HG03064 (cell line): Measurements from ENCODE around the gene CXorf65.

Source experiments
- ATAC-seq: cut with Tn5 transposase; IDR thresholded peaks from one replicate; pipeline ENCODE4 v1.9.1; 2021; ENCODE audit warnings: low read depth; ENCODE audit not compliant: unreplicated experiment

CXorf65 gene

DNA sequence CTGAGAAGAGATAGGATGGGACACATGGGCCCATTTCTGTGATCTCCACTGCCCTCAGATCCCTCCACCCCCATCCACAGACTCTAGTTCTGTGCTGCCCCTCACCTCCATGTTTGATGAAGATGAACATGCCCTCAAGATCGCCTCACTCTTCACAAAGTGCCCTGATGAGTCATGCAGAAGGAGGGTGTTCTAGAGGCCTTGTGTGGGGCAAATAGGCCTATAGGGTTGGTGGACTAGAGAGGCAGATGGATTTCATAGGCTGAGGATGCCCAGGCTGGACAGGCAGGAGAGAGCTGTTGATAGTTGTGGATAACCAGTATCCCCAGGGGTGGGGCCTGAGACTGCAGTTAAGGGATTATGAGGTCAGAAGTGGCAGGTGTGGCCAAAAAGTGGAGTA, at the start of gene CXorf65:
TSS of gene CXorf65 (minus strand) at position 314 of the 400 bp plus-strand sequence. CDS start at position 130, 184 bp downstream.
- ATAC-seq: no peak

DNA sequence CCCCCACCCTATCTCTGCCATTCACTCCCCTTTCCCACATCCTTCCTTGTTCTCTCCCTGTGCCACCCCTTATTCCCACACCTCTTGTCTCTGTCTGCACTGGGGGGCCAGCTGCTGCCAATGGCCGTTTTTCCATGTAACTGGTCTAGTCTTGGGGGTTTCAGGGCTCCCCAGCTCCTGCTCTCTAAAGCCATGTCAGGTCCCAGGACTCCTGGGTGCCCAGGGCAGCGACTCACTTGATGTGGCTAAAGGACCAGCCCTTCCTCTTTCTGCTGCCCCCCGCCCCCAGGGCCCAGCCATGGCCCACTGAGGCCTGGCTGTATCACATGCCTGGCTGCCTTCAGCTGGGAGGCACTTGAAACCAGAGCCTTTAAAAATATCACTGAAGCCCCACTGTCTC, 48.1 kb upstream of the CXorf65 start:
- no peak for ATAC-seq

DNA sequence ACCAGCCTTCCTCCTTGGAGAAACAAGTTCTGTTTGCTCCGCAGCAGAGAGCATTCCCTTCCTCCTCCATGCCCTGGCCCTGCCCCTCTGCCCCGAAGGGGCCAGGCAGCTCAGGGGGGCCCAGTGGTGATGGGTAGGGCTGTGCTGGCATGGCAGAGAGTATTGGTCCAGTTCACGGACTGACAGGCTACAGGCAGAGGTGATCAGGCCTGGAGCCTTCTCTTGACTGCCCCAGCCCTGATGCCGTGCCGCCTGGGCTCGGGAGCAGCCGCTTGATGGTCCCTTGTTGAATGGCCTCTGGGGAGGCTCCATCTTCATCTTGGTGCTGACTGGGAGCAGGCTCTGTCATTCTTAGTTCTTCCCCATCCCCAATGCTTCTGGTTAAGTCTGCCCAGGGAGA, 47.7 kb upstream of the CXorf65 start:
- ATAC-seq: no peak

DNA sequence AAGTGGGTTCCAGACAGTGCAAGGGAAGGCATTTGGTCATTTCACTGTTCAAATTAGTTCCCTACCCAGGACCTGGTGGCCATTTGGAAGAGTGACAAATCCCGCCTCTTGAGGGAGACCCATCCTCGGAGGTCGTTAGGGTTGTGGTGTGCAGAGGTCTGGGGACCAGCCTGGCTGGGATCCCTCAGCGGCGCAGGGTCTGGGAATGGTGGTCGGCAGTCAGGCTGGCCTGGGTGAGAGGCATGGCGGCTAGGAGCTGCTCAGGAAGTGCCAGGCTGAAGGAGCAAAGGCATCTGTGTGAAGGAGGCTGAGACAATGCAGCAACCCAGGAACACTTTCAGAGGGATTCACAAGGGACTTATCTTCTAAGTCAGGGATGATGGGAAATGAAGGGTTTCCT, 44.8 kb upstream of the CXorf65 start:
- no peak for ATAC-seq

DNA sequence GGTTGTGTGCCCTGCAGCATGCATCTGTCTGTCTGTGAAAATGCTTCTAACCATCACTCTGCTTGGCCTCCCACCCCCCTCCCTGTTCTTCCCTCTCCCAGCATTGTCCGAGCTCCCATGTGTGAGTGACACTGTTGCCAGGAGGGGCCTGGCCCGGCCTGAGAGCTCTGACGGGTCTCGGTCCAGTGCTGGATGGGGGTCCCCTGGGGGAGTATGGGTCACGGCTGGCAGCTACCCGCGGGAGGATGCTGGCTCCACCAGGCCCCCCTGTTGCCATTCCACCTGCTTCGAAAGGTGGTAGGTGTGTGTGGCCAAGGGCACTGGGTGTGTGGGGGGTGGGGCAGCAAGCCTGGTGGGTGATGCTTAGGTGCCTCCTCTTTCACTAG, 41.7 kb upstream of the CXorf65 start:
- ATAC-seq: no peak

DNA sequence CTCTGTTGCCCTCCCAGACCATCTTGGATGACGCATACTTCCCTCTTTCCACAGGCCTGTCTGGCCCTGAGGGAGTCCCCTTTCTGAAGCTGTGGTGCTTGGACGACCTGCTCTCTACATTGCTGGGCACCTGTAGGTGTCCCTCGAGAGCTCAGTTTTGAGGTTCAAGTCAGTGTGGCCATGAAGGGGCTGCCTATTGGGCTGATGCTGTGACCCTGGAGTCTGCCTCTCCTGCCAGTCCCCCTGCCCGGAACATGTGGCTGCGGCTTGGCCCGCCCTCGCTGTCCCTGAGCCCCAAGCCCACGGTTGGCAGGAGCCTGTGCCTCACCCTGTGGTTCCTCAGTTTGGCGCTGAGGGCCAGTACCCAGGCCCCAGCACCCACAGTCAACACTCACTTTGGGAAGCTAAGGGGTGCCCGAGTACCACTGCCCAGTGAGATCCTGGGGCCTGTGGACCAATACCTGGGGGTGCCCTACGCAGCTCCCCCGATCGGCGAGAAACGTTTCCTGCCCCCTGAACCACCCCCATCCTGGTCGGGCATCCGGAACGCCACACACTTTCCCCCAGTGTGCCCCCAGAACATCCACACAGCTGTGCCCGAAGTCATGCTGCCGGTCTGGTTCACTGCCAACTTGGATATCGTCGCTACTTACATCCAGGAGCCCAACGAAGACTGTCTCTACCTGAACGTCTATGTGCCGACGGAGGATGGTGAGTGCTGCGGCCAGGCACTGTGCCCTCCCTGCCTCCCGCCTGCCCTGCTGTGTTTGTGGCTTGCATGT, 41.1 kb upstream of the CXorf65 start:
- no peak for ATAC-seq

DNA sequence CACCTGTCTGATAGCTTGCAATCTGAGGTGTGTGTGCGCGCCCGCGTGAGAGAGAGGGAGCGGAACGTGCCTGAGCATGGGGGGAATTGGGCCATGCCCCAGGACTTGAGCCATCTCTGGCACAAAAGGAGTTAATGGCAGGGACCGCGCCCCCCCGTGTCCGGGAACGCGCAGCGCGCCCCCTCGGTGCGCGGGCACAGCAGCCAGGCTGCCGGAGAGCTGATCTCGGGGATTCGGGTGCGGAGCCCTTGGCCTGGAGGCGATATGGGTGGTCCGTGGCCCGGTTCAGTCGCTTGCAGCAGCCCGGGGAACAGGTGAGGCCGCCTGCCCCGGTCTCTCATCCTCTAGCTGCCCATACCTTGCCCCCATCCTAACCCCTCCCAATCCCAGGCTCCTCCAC, 38.1 kb upstream of the CXorf65 start, which contains the start of gene NLGN3:
TSS of gene NLGN3 (plus strand) at position 191 of the 400 bp plus-strand sequence. CDS start 2,909 bp downstream, outside the sequence.
- ATAC-seq: no peak

DNA sequence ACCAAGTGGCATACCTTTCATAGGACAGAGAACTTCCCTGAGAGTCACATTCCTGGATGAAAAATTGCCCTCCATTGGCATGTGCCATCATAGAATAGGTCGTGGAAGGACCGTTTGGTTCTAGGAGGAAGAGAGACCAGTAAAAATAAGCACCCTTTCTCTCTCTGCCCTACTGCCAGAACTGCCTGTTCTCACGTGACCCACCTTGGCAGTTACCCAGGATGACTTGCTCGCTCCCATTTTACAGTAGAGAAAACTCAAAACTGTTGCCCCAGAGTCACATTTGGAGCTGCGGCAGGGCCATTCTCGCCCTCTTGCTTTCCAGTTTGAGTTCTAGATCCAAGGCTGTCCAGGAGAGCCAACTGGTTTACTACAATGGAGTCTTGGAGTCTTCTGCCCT, 37.0 kb upstream of the CXorf65 start:
- ATAC-seq: no peak

DNA sequence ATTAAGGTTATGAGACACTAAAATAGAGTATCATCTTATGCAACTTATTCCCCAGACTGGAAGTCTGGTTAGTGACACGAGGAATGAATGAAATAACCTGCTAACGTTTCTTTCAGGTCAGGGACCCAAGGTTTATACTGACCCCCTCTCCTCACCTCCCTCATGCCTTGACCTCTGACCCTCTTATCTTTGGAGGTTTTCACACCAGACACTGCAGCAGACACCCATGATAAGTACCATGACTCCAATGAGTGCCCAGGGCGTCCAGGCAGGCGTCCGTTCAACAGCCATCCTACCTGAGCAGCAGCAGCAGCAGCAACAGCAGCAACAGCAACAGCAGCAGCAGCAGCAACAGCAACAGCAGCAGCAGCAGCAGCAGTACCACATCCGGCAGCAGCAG, 33.9 kb upstream of the CXorf65 start:
- no peak for ATAC-seq

DNA sequence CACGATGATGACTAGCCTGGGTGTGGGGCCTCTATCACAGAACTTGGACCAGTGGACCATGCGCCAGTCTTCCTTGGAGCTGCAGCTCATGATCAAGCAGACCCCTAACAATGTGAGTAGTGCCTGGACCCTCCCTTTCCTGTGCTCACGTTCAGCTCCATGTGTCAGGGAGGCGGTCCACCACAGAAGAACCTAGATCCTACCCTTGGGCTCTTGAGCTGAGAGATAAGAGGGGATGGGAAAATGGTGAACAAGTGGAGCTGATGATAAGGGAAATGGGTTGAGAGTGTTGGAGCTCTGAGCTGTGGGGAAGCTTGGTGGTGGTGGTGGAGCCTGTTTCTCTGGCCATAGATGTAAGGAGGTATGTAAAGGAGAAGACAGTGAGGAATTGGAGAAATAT, 25.0 kb upstream of the CXorf65 start:
- ATAC-seq: no peak

DNA sequence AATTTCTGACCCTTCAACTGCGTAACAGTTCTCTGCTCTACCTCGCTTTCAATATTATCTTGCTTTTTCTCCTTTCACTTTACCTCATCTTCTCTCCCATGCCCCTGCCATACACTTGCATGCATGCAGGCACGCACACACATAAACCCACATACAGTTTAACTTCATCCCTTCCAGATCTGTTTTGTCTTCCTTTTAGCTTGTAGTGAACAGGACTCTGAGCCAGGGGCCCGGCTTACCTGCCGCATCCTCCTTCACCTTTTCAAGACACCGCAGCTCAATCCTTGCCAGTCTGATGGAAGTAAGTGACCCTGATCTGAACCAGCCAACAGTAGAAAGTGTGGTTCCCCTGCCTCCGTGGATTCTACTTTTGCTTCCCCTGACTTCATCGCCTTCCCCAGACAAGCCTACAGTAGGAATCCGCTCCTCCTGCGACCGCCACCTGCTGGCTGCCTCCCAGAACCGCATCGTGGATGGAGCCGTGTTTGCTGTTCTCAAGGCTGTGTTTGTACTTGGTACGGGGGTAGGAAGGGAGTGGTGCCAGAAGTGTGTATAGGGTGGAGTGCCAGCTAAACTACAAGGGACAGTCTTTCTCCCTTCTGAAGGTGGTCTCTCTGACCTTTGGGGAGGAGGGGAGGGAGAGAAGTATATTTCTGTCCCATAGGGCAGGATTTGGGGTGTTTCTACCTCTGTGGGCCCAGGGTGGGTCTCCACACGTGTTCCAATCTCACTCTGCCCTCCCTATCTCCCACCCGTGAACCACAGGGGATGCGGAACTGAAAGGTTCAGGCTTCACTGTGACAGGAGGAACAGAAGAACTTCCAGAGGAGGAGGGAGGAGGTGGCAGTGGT, 22.6 kb upstream of the CXorf65 start:
- no peak for ATAC-seq

DNA sequence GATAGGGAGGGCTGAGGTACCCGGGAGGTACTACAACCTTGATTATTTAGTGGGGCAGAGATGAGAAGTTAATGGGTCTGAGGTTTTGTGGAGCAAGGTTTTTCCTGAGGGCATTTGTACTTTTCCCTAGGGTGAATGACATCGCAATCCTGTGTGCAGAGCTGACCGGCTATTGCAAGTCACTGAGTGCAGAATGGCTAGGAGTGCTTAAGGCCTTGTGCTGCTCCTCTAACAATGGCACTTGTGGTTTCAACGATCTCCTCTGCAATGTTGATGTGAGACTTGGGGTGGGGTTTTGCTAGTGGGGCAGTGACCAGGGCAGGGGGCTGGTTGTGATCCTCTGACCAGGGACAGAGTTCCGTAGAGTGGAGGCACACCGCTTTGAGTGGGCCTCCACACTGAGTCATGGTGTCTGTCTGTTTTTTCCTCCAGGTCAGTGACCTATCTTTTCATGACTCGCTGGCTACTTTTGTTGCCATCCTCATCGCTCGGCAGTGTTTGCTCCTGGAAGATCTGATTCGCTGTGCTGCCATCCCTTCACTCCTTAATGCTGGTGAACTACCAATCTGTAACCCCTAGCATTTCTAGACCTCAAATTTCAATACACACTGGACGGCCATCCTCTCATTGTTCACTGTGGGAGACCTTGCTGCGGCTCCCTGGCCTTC, 21.8 kb upstream of the CXorf65 start:
- ATAC-seq: no peak

DNA sequence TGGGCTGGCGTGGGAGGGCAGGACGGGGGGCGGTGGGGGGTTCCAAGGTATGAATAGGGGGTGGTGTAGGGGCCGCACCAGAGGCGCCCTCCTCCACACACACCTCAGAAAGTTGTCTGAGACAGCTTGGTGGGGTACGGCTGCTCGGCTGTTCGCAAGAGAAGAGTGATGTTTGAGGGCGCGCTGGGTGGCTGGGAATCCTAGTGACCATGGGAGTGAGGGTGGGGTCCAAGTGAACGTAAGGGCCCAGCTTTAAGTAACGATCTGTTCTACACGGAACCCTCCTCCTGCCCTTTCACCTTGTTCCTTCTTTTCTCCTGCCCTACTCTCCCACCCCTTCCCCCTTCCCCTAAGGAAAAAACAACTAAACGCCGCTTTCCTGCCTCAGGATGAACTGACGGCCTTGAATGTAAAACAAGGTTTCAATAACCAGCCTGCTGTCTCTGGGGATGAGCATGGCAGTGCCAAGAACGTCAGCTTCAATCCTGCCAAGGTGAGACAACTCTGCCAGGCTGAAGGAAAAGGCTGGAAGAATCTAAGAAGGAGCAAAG, 12.5 kb upstream of the CXorf65 start:
- ATAC-seq: no peak

DNA sequence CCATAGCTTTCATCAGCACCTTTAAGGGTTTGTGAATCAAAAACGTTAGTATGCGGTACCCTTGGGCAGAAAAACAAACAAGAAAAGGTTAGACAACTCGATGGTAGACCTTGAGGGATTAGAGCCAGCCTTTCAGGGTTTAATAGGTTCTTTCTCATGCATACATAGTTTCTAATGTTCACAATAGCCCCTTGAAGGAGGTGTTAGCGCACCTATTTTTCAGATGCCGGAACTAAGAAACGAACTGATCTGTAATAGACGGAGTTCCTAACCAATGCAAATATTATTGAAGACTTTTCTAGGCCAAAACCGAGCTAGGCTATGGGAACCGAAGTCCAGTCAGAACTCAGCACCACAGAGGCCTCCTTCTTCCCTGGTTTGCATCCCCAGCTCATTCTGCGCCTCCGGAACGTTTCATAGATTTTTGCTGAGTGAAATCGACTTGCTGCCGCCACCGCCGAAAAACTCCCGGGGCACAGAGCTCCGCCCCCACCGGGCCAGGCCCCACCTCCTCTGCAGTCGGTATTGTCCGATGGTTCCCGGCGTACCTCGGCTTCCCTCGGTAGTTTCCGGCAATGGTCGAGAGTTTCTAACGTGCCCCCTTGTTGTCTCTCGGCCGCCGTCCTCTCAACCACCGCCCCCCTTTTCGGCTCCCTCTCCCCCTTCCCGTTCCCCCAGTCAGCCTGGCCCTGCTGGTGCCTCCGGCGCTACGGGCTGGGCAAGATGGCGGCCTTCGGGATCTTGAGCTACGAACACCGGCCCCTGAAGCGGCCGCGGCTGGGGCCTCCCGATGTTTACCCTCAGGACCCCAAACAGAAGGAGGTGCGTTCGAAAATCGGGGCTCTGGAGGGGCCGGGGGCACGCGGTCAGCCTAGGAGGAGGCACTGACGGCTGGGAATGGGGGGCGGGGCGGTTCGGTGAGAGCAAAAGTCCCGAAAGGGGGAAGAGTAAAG, 11.8 kb upstream of the CXorf65 start, which contains the start of gene MED12:
TSS of gene MED12 (plus strand) at position 565 of the 953 bp plus-strand sequence. CDS start at position 724, 159 bp downstream.
- ATAC-seq: peak; percentile 76

DNA sequence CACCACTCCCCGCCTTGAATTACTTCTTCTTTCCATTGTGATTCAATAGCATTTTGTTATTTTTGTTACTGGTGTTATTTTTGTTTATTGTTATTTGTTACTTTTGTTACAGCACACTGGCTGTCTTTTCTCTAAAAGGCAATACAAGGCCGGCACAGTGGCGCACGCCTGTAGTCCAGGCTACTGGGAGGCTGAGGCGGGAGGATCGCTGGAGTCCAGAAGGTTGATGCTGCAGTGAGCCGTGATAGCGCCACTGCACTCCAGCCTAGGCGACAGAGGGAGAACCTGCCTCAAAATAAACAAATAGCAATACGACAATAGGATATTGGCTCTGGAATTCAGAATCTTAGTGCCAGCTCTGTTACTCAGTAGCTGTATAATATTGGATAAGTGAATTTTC, 10.8 kb upstream of the CXorf65 start:
- no peak for ATAC-seq

DNA sequence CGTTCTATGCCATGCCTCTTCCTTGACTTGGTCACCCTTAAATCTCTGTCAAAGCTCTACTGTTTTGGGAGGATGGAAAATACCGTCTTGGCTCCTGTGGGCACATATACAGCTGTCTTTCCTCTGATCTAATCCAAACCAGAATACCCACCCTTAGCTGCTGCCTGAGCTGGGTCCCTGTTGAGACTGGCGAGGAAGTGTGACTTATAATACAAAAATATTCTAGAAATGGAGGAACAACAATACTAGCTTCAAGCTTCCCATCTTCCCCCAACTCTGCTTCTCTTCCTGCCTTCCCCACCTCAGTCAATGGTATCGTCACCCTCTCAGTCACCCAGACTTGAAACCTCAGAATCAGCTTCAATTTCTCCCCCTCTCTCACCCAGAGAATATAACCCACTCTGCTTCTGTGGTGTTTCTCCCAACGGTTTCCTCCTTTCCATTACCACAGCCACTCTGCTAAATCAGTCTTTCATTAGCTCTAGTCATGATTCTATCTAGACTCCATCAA, 5.4 kb upstream of the CXorf65 start:
- ATAC-seq: no peak

DNA sequence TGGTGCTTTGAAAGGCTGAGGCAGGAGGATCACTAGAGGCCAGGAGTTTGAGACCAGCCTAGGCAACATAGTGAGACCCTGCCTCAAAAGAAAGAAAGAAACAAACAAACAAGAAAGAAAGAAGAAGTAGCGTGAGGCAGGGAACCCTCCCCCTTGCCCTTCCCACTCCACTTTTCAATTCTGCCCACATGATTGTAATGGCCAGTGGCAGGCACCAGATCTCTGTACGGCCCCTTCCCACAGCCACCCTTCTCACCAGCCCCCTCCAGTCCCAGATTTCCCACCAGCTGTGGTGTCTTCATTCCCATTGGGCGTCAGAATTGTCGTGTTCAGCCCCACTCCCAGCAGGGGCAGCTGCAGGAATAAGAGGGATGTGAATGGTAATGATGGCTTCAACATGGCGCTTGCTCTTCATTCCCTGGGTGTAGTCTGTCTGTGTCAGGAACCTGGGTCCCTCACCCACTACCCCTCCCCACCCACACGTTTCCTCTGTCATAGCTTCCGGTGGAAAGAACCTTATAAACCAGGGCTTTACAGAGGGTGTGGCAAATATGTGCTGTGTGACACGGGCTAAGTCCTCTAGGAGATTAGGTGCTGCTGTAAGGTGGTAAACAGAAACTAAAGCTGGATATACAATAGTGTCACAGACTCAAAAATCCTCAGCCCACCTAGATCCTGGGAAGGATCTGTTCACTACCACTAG, 4.8 kb upstream of the CXorf65 start, which contains the start of gene IL2RG:
TSS of gene IL2RG (minus strand) at position 437 of the 703 bp plus-strand sequence. CDS start at position 399, 38 bp downstream.
- ATAC-seq: peak; percentile 92

DNA sequence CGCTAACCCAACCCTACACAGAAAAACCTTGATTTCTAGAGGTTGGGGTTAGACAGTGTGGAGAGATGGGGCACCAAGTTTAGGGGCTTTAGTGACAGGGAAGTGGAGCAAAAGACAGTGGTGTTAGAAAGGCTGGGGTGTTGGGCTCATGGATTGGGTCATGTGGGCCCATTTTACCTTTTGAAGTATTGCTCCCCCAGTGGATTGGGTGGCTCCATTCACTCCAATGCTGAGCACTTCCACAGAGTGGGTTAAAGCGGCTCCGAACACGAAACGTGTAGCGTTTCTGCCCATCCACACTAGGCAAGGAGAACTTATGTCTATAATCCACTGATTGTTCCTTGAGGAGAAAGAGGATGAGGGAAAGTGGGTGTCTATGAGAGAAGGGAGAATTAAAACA, 2.5 kb upstream of the CXorf65 start:
- no peak for ATAC-seq
